AG09319 (cell line): ENCODE measurements around the gene HOMEZ.
"Not testable (repeated sequence)": the region's sequence is repeated elsewhere in the genome, so short reads cannot be mapped to it uniquely, and the experiment has no call there.

ENCODE experiments used
- DNase-seq: peaks from one replicate; pipeline ENCODE4 v3.0.0-alpha.2; 2010; ENCODE audit warnings: low read depth; ENCODE audit errors: extremely low read depth
- TF ChIP-seq, protein P1 (sequence below): IDR thresholded peaks from 2 replicates; pipeline ENCODE4 v1.5.1; 2011; ENCODE audit warnings: low read depth, mild to moderate bottlenecking, inconsistent platforms, low read length, moderate library complexity

HOMEZ gene

GRCh38 chr14:23285530-23286019 lies 357 bp downstream of the HOMEZ start:
- TF ChIP-seq, protein P1, sequence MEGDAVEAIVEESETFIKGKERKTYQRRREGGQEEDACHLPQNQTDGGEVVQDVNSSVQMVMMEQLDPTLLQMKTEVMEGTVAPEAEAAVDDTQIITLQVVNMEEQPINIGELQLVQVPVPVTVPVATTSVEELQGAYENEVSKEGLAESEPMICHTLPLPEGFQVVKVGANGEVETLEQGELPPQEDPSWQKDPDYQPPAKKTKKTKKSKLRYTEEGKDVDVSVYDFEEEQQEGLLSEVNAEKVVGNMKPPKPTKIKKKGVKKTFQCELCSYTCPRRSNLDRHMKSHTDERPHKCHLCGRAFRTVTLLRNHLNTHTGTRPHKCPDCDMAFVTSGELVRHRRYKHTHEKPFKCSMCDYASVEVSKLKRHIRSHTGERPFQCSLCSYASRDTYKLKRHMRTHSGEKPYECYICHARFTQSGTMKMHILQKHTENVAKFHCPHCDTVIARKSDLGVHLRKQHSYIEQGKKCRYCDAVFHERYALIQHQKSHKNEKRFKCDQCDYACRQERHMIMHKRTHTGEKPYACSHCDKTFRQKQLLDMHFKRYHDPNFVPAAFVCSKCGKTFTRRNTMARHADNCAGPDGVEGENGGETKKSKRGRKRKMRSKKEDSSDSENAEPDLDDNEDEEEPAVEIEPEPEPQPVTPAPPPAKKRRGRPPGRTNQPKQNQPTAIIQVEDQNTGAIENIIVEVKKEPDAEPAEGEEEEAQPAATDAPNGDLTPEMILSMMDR: no peak
- DNase-seq: no peak

DNA sequence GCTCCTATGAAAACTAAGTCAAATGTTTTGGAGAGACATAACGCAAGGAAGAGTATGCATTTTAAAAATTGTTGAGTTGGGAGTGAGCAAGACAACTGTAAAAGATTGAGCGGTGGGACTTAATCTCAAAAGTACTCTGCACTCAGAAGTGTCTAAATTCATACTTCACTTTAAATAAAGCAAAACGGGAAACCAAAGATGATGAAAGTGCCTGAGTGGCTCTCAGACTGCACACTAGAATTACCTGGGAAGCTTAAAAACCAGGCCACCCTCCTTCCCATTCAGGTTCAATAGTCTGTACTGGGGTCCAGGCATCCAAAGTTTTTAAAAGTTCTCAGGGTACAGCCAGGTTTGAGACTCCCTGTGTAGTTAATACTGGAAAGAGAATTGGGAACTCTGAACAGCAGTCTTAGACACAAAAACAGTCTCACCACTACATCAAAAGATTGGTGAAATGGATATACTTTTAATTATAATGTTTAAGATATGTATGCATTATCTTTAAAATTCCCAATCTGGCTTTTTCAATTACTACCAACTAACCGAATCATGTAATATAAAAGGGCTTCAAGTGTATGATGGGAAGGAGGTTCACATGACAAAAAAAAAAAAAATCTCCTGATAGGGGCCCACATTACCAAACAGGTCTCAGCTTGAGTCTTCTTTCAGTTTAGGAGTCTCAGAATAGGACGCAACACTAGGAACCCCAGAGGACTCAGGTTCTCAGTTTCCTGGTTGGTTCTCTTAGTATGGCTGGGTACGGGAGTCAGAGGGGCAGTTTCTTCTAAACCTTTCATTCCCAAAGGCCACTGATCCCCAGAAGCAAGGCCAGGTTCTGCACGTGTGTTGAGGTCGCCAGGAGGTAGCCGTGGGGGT lies 1.0 kb downstream of the HOMEZ start:
- DNase-seq: no peak
- TF ChIP-seq, protein P1: no peak

GRCh38 chr14:23281247-23281646 lies 4.7 kb downstream of the HOMEZ start:
- DNase-seq: no peak
- TF ChIP-seq, protein P1: no peak

DNA sequence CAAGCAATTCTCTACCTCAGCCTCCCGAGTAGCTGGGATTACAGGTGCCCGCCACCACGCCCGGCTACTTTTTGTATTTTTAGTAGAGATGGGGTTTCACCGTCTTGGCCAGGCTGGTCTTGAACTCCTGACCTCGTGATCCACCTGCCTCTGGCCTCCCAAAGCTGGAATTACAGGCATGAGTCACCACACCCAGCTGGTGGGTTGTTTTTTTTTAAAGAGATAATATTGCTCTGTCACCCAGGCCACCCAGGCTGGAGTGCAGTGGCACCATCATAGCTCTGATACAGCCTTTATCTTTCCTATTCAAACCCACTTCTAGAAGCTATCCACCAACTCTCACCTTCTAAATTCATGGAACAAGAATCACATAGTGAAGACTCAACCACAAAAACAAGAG lies 8.0 kb downstream of the HOMEZ start:
- DNase-seq: not testable (repeated sequence)

GRCh38 chr14:23277189-23277588 lies 8.7 kb downstream of the HOMEZ start:
- TF ChIP-seq, protein P1: no peak
- DNase-seq: no peak

GRCh38 chr14:23275412-23275811 lies 10.5 kb downstream of the HOMEZ start:
- TF ChIP-seq, protein P1: no peak
- DNase-seq: no peak

GRCh38 chr14:23269193-23269592 lies 16.7 kb downstream of the HOMEZ start:
- TF ChIP-seq, protein P1: no peak
- DNase-seq: no peak

GRCh38 chr14:23260849-23261248 lies 25.1 kb downstream of the HOMEZ start:
- not testable (repeated sequence) for DNase-seq
